Measurements from ENCODE around the gene GAS2L3. TPM values are rescaled to one million over a fixed set of nuclear protein-coding genes. Genes with fewer than 3 reads are reported as not detected.

The GAS2L3 gene
- total and polyA plus RNA-seq, 8 donors, result 1.0 to 29.7 (median 1.8) TPM; not detected in 1

DNA sequence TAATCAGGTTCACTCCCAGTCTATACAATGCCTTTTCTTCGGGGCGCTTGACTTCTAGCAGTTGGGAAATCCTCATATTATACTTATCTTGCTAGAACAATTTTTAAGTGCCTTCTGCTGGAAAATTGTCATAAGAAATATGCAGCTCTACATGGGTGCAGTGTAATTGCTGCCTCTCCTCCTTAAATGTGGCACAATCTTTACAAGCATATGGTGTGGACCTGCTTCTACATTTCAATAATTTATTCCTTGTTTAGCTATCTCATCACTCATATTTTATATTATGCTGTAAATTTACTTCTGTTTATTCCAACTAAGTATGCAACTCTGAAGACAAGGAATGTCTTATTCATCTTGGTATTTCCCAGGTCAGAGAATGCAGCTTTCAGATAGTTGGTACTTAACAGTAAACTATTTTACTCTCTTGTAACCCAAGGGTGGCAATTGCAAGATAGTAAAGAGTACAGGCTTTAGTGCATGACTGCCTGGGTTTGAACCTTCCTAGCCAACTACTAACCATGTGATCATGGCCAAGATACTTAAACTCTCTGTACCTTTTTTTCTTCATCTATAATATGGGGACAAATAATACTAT, 43.6 kb upstream of the GAS2L3 start:
- intact Hi-C loops (cut with DNase I; ENCODE audit: low total_unique reads), result no loop called here
- no peaks in the 10 kb centered on the region for H3K36me3 ChIP-seq
- H3K9me3 ChIP-seq, result no peaks in the 10 kb centered on the region
- no peak for DNase-seq
- WGBS, 5 donors, result 88 to 99% (median 93%) methylated on average over 2 of the region's 2 CpGs
- no peak overlapping the region for H3K4me3 ChIP-seq
- no peaks in the 10 kb centered on the region for H3K4me1 ChIP-seq
- no peak overlapping the region for H3K27ac ChIP-seq
- no peak for TF ChIP-seq POLR2A (IDR thresholded peaks at IDR 0.05)
- no peak for TF ChIP-seq EP300 (IDR thresholded peaks at IDR 0.05)
- TF ChIP-seq, protein P1, sequence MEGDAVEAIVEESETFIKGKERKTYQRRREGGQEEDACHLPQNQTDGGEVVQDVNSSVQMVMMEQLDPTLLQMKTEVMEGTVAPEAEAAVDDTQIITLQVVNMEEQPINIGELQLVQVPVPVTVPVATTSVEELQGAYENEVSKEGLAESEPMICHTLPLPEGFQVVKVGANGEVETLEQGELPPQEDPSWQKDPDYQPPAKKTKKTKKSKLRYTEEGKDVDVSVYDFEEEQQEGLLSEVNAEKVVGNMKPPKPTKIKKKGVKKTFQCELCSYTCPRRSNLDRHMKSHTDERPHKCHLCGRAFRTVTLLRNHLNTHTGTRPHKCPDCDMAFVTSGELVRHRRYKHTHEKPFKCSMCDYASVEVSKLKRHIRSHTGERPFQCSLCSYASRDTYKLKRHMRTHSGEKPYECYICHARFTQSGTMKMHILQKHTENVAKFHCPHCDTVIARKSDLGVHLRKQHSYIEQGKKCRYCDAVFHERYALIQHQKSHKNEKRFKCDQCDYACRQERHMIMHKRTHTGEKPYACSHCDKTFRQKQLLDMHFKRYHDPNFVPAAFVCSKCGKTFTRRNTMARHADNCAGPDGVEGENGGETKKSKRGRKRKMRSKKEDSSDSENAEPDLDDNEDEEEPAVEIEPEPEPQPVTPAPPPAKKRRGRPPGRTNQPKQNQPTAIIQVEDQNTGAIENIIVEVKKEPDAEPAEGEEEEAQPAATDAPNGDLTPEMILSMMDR (IDR thresholded peaks at IDR 0.05), result no peak
- no peak for TF ChIP-seq POLR2AphosphoS5 (IDR thresholded peaks at IDR 0.05)
- H3K27me3 ChIP-seq, result peaks cover 0 to 4% (median 0%) of the 10 kb centered on the region in 3 donors

DNA sequence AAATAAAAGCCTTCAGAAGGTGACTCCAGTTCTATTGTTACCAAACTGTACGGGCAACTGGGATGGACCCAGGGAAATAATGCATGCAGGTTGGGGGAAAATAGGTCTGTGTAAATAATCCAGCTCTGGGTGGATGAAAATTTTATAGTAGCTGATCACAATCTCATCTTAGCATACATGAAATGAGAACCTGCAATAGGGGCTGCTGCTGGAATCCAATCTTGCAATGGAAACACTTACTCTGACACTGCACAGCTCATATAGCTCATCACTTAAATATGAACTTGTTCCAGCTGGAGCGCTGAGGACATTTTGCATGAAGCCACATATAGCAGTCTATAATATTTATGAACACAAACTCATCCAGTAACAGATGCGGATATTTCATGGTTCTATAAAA, 40.1 kb upstream of the GAS2L3 start:
- Histone ChIP-seq H3K36me3 (no peaks in the 10 kb centered on the region), H3K4me1 (no peaks in the 10 kb centered on the region), H3K27me3 (no peaks in the 10 kb centered on the region), H3K9me3 (no peaks in the 10 kb centered on the region), H3K4me3 (no peak overlapping the region), H3K27ac (no peak overlapping the region)
- TF ChIP-seq EP300 (IDR thresholded peaks at IDR 0.05) (no peak), POLR2A (IDR thresholded peaks at IDR 0.05) (no peak), POLR2AphosphoS5 (IDR thresholded peaks at IDR 0.05) (no peak)
- TF ChIP-seq, protein P1 (IDR thresholded peaks at IDR 0.05), result no peak
- DNase-seq, result no peak
- intact Hi-C loops (cut with DNase I; ENCODE audit: low total_unique reads), result no loop called here
- WGBS, 5 donors, result 75 to 91% (median 89%) methylated on average over 3 of the region's 3 CpGs

DNA sequence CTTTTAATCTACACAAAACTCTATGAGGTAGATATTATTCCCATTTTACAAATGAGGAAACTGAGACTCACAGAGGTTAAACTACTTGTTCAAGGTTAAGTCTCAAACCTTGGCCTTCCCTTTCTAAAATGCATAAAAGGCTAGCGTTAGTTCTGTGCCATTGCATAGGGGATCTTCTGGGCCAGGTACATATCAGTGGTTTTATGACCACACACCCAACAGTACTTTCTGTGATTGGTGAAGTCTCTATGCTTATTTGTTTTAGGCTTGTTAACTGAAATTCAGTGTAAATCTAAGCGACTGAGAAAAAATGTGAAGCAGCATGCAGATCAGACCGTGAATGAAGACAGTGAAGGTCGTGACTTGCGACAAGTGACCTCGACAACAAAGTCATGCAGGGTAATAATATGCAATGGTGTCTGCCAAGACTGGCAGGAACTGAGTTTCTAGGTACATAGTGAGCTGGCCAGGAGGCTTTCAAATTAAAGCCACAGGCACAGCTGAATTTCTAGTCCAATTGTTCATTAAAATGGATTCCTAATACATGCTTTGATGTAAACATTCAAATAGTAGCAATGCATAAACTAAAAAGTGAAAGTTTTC, 38.8 kb upstream of the GAS2L3 start:
- no peaks in the 10 kb centered on the region for H3K27me3 ChIP-seq
- H3K9me3 ChIP-seq, result no peaks in the 10 kb centered on the region
- no peaks in the 10 kb centered on the region for H3K36me3 ChIP-seq
- intact Hi-C loops (cut with DNase I; ENCODE audit: low total_unique reads), result no loop called here
- WGBS, 5 donors, result 71 to 80% (median 74%) methylated on average over 6 of the region's 6 CpGs
- H3K4me1 ChIP-seq, result no peaks in the 10 kb centered on the region
- no peak for DNase-seq
- TF ChIP-seq, protein P1 (IDR thresholded peaks at IDR 0.05), result no peak
- no peak overlapping the region for H3K27ac ChIP-seq
- no peak overlapping the region for H3K4me3 ChIP-seq

DNA sequence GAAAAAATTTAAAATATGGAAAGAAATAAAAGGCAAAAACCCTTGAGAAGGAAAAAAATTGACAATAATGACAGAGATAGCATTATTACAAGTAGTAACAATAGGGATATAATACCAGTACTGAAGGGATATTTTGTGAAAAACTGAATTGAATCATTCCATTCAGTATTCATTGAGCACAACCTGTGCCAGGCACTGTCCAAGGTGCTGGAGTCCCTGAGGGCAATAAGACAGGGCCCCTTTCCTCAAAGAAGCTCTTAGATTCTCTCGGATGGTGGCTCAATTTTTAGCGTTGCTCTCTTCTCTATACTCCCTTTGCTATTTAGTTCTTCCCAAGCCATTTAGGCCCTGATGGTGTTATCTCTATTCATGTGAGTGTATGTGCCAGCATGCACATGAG, 34.3 kb upstream of the GAS2L3 start:
- H3K27ac ChIP-seq, result no peak overlapping the region
- no peaks in the 10 kb centered on the region for H3K36me3 ChIP-seq
- H3K4me1 ChIP-seq, result no peaks in the 10 kb centered on the region
- peak in 1 of 2 donors; percentile 76 for DNase-seq
- intact Hi-C loops (cut with DNase I; ENCODE audit: low total_unique reads), result no loop called here
- TF ChIP-seq POLR2A (IDR thresholded peaks at IDR 0.05) (no peak), POLR2AphosphoS5 (IDR thresholded peaks at IDR 0.05) (no peak), EP300 (IDR thresholded peaks at IDR 0.05) (no peak)
- TF ChIP-seq, protein P1 (IDR thresholded peaks at IDR 0.05), result no peak
- no peaks in the 10 kb centered on the region for H3K27me3 ChIP-seq
- H3K4me3 ChIP-seq, result no peak overlapping the region
- WGBS, 5 donors, result 14 to 30% (median 20%) methylated on average over 2 of the region's 2 CpGs
- no peaks in the 10 kb centered on the region for H3K9me3 ChIP-seq
